ENCODE data around the gene STXBP2.

STXBP2 gene

GRCh38 chr19:7614859-7615741 lies 21.8 kb upstream of the STXBP2 start:
- no peak for DNase-seq

- no peak for DNase-seq
These were observed 19.7 kb upstream of the STXBP2 start for GRCh38 chr19:7617172-7617571.

DNA sequence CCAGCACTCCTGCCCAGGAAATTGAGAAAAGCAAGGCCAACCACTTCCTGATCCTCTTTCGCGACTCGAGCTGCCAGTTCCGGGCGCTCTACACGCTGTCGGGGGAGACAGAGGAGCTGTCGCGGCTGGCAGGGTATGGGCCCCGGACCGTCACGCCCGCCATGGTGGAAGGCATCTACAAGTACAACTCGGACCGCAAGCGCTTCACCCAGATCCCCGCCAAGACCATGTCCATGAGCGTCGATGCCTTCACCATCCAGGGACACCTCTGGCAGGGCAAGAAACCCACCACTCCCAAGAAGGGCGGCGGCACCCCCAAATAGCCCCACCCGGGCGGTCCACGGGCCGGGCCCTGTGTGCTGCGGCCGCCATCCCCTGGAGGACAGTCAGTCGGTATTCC lies 19.2 kb upstream of the STXBP2 start:
- DNase-seq: no peak

- no peak for DNase-seq
These were observed 18.6 kb upstream of the STXBP2 start for GRCh38 chr19:7618348-7618747.

DNA sequence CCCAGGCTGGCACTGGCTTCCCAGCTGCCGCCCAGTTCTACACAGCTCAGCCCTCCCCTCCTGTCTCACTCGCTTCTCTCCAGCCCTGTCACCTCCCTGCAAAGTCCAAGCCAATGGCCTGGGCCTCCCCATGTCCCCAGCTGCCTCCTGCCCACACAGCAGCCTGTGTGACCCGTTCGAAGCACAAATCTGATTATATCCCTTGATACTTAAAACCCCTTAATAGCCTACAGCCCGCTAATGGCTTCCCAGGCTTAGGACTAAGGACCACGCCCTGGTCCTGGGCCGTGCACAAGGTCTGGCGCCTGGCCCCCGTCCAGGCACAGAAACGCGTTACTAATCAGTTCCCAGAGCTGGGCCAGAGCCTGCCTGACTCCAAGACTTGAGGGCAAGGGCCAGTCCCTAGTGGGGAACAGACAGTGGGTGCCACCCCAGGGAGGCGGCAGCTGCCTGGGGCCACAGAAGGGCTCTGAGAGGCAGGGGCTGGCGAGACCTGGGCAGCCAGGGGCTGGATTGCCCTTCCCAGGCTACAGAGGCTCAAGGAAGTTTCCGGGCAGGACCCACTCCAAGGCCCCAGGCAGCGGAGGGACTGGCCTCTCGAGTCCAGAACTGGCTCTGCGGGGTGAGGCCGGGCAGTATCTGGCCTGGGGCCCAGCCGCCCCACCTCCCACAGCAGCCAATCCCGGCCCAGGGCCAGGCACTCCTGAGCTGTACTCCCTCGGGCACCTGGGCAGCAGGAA lies 18.0 kb upstream of the STXBP2 start:
- DNase-seq: no peak

DNA sequence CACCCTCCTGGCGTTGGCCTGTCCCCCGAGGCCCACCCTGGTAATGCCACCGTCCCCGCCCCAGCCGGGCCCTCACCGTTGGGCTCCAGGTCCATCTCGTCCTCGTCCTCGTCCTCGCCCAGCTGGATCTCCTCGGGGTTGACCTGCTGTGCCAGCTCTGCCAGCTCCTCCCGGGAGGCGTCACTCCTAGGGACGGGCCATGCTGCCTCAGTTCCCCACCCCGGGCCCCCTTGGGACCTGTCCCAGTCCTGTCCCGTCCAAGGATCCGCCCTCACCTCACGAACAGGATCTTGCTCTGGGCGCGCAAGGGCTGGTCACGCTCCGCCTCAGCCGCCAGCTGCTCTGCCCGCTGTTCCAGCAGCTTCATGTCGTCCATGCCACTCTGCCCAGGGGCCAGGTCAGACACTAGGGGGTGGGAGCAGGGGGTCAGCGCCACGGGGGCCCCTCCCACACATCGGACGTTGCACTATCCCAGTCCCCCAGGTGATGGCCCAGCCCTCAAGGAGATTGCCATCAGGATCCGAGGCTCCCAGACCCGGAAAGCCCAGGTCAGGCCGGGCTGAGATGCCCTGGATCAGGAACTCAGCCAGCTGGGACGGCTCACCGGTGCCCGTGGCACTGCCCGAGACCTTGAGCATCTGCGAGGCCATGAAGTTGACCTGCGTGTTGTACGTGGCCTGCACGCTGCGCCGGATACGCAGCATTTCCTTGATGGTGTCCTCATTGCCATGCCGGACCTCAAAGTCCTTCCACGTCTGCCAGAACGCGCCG lies 17.1 kb upstream of the STXBP2 start:
- no peak for DNase-seq

DNA sequence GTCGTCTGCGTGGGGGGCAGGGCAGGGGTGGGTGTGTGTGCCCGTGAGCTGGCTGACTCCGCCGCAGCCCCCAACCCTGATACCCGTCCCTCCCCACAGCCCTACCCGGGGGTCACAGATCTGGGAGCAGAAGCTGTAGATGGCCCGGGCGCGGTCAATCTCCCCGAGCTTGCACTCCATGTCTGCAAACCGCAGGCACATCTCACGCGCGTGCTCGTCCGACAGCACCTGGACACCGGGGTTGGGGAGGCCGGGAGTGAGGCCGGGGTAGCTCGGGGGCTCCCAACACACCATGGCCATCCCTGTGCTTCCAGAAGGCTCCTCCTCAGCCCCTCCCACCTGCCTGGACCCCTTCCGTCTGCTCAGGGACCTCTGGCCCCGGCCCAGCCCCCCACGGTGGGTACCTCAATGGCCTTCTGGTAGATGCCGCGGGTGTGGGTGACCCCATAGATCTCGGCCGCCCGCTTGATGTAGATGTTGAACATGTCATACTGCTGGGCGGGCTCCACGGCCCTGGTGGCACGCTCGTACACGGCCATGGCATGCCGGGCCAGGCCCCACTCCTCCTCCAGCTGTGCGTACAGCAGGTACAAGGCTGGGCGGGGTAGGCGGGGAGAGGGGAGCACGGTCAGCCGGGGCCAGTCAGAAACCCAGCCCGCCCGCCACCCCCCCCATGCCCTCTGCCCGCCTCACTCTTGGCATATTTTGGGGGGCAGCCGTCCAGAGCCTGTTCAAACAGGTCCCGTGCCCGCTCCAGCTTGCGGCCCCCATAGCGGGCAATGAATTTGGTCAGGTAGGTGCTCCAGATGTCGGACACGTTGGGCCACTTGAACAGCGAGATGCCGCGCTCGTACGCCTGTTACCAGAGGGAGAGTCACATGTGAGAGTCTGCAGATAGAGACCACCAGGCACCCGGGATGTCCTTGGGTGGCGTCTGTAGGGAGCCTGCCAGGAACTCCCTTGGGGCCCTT lies 16.2 kb upstream of the STXBP2 start:
- DNase-seq: no peak

DNA sequence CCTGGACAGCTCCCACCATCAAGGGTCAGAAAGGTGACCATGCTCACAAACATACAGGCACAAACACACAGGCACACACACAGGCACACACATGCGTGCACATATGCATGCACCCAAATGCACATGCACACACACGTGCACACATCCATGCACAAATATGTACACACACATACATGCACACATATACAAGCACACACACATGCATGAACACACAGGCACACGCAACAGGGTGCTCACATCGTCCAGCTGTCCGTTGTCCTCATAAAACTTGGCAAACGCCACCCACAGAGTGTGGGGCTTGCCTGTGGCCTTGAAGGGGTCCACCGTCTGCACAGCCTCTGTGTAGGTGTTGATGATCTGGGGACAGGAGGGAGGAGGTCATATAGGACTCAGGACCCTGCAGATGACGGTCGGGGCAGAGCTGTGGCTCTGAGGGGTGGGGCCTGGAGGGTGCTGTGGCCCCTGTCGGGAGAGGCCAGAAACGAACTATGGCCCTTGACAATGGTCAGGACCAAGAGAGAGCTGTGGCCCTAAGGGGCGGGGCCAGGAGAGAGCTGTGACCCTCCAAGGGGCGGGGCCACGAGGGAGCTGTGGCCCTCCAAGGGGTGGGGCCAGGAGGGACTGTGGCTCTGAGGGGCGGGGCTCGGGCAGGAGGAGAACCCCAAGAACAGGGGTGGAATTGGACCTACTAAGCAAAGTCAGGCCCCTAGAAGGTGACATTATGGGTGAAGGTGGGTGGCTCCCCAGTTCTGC lies 13.8 kb upstream of the STXBP2 start:
- DNase-seq: no peak

GRCh38 chr19:7623725-7624603 lies 12.9 kb upstream of the STXBP2 start:
- DNase-seq: no peak

DNA sequence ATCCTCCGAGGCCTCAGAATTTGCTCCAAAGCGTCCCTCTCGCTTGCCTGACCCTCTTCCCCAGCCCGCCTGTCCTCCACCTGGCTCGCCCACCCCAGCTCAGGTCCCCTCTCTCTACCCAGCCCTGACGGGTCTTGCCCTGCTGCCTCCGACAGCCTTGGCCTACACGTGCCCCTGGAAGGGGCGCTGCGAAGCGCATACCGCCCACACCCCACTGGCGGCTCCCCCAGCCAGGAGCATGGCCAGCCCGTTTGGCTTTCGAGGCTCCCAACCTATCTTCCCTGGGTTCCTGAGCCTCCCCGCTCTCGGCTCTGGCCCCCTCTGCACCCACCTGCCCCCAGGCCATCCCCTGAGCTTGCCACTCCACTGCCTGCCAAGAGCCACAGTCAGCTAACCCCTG lies 12.1 kb upstream of the STXBP2 start:
- no peak for DNase-seq

DNA sequence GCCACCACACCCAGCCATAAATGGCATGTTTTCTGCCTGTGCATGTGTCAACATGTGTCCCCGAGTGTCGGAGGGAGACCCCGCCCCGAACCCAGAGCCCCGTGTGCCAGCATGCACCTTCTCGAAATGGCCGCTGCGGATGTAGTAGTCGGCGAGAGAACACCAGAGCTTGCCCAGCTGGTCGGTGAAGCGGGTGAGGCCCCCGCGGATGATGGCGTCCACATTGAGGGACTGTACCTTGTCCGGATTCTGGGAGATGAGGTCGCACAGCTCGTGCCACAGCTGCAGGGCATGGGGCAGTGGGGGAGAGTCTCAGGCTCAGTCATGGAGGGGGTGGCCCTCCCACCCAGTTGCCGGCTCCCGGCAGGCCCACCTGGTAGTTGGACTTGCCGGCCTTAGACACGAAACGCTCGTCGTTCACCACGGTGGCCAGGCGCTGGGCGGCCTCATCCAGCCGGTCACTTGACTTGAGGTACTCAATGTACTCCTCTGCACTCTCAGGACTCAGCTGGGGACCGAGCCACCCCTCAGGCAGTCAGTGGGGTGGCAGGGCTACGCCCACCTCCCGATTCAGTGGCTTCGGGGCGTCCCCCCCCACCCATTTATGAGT lies 11.0 kb upstream of the STXBP2 start:
- DNase-seq: no peak

DNA sequence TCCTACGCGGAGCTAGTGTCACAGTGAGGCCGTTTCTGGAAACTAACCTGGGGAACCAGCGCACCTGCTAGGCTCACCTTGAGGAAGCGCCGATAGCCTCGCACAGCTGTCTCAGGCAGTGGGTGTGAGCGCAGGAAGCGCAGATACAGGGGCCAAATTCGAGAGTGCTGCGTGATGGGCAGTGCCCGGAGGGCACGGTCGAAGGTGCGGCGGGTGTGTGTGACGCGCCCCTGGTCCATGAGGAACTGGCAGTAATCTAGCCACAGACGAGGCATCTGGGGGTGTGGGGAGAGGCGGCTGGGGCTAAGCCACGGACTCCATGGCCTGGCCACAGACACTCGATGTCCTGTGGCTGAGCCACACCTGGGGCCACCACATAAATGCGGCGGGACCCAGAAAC lies 9.7 kb upstream of the STXBP2 start:
- no peak for DNase-seq

DNA sequence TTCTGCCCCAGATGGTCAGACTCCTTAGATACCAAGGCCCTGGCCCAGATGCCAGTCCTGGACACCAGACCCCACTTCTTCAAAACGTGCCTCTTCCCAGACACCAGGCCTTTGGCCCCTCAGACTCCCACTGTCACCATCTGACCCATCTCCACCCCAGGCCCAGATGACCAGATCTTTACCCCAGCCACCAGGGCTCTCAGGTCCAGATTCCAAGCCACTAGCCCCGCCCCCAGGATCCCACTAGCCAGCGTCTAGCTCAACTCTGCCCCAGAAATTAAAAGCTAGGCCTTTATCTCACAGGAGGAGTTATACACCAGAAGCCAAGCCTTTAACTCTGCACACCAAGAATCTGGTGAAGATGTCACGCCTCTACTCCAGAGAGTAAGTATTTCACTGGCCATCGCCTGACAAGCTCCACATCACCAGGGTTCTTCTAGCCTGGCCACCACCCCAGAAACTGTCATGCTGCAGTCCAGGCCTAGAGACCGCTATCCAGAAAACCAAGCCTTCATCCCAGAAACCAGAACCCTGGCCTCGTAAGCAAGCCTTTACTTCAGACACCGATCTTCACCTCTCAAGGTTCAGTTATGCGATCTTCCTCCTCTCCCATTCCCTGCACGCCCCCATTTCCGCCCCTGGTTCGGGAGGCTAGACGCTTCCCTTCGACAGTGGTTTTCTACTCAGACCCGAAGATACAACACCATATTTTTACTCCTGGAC lies 8.2 kb upstream of the STXBP2 start:
- no peak for DNase-seq

GRCh38 chr19:7629347-7630054 lies 7.4 kb upstream of the STXBP2 start, which contains the start of the genes PET100 and XAB2:
Gene PET100, plus strand, starts transcription at chr19:7629793. Its CDS starts 41 bp downstream, at chr19:7629834.
Gene XAB2, minus strand, starts transcription at chr19:7629545. Its CDS starts 18 bp downstream, at chr19:7629527.
- DNase-seq: peak; percentile 96

DNA sequence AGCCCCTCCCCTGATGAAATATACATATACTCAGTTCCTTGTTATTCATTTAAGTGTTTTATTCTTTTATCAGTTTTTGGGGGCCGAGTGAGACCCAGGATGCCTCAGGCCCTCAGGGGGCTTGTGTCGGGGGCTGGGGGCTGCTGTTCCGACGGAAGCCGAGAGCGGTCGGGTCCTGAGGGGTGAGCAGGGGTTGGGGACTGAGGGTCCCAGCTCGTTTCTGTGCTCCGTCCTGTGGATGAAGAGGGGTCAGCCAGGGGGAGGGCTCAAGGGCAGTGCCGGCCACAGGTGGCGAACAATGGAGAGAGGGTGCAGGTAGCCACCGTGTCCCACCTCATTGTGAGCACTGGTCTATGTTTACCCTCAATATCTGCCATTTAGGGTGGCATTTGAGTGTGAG lies 5.3 kb upstream of the STXBP2 start:
- no peak for DNase-seq

GRCh38 chr19:7632340-7633203 lies 4.3 kb upstream of the STXBP2 start:
- no peak for DNase-seq

- no peak for DNase-seq
These were observed 3.2 kb upstream of the STXBP2 start, which contains the start of gene PCP2 for GRCh38 chr19:7633698-7634097. Gene PCP2, minus strand, starts transcription at chr19:7633719. Its CDS starts 262 bp downstream, at chr19:7633457.
